Astrocyte (in vitro differentiated cells and primary cell): ENCODE data around the gene HOXA1. TPM values are rescaled to one million over a fixed set of nuclear protein-coding genes. Genes with fewer than 3 reads are reported as not detected.

Experiments
- DNase-seq: peaks from one replicate; pipeline ENCODE4 v3.0.0-alpha.2; 2010; ENCODE audit warnings: low read depth
- FAIRE-seq: peaks from 2 replicates; lab custom pipeline; 2011; peaks lifted over from hg19 to GRCh38; lab: Jason Lieb, UNC
- H2AFZ ChIP-seq: 2 replicates; pipeline ENCODE4 v1.6.0; 2012; ENCODE audit warnings: low read depth, low read length, inconsistent platforms
- H3K27ac ChIP-seq: 2 replicates; pipeline ENCODE4 v1.5.1; 2011; ENCODE audit warnings: low read depth, low read length, inconsistent platforms
- H3K27me3 ChIP-seq: 2 replicates; pipeline ENCODE4 v1.6.0; 2011; ENCODE audit warnings: low read length, inconsistent platforms; ENCODE audit not compliant: insufficient read depth
- H3K36me3 ChIP-seq: 2 replicates; pipeline ENCODE4 v1.5.1; 2011; ENCODE audit warnings: low read length, inconsistent platforms; ENCODE audit not compliant: insufficient read depth
- H3K4me1 ChIP-seq: 2 replicates; pipeline ENCODE4 v1.5.1; 2011; ENCODE audit warnings: low read length, inconsistent platforms; ENCODE audit not compliant: insufficient read depth
- H3K4me2 ChIP-seq: 2 replicates; pipeline ENCODE4 v1.6.0; 2012; ENCODE audit warnings: low read length, inconsistent platforms
- H3K4me3 ChIP-seq: 2 replicates; pipeline ENCODE4 v1.5.1; 2011; ENCODE audit warnings: low read depth, mild to moderate bottlenecking, low read length, inconsistent platforms; ENCODE audit not compliant: insufficient read depth
- H3K79me2 ChIP-seq: 2 replicates; pipeline ENCODE4 v1.6.0; 2012; ENCODE audit warnings: mild to moderate bottlenecking, low read length, inconsistent platforms; ENCODE audit not compliant: insufficient read depth
- H3K9ac ChIP-seq: 2 replicates; pipeline ENCODE4 v1.6.0; 2012; ENCODE audit warnings: mild to moderate bottlenecking, low read length, inconsistent platforms
- H3K9me3 ChIP-seq: 2 replicates; pipeline ENCODE4 v1.5.1; 2012; ENCODE audit warnings: low read depth, mild to moderate bottlenecking, low read length, inconsistent platforms; ENCODE audit not compliant: insufficient read depth
- H4K20me1 ChIP-seq: 2 replicates; pipeline ENCODE4 v1.6.0; 2012; ENCODE audit warnings: low read length, inconsistent platforms; ENCODE audit not compliant: insufficient read depth
- H3K27ac Mint-ChIP-seq: one replicate; pipeline ENCODE4 v1.8.0; 2021; ENCODE audit warnings: mild to moderate bottlenecking, mixed read lengths; ENCODE audit not compliant: unreplicated experiment
- H3K27me3 Mint-ChIP-seq: one replicate; pipeline ENCODE4 v1.8.0; 2021; ENCODE audit warnings: low read depth, mixed read lengths; ENCODE audit not compliant: unreplicated experiment
- H3K36me3 Mint-ChIP-seq: one replicate; pipeline ENCODE4 v1.8.0; 2021; ENCODE audit warnings: low read depth, mixed read lengths; ENCODE audit not compliant: unreplicated experiment
- H3K4me1 Mint-ChIP-seq: one replicate; pipeline ENCODE4 v1.8.0; 2021; ENCODE audit warnings: low read depth, mixed read lengths; ENCODE audit not compliant: unreplicated experiment
- H3K4me3 Mint-ChIP-seq: one replicate; pipeline ENCODE4 v1.8.0; 2021; ENCODE audit warnings: mild to moderate bottlenecking, moderate library complexity, mixed read lengths; ENCODE audit not compliant: unreplicated experiment
- H3K9me3 Mint-ChIP-seq: one replicate; pipeline ENCODE4 v1.8.0; 2021; ENCODE audit warnings: mild to moderate bottlenecking, mixed read lengths; ENCODE audit not compliant: unreplicated experiment
- EZH2 ChIP-seq: IDR thresholded peaks from 2 replicates; pipeline ENCODE4 v1.6.1; 2012; ENCODE audit warnings: mild to moderate bottlenecking, low read length, inconsistent platforms; ENCODE audit not compliant: insufficient read depth
- total RNA-seq: library from RNA; stranded (reverse); gene quantifications from 2 replicates; pipeline ENCODE4 v1.2.1, GENCODE V29; 2021
- TF ChIP-seq, protein P1 (sequence below): IDR thresholded peaks from 2 replicates; pipeline ENCODE4 v1.5.1; 2011; ENCODE audit warnings: low read depth, mild to moderate bottlenecking, inconsistent platforms, low read length, moderate library complexity; ENCODE audit not compliant: insufficient read depth

HOXA1 gene
- total RNA-seq, 1 donor from 2014 or later, result 0.23 TPM

DNA sequence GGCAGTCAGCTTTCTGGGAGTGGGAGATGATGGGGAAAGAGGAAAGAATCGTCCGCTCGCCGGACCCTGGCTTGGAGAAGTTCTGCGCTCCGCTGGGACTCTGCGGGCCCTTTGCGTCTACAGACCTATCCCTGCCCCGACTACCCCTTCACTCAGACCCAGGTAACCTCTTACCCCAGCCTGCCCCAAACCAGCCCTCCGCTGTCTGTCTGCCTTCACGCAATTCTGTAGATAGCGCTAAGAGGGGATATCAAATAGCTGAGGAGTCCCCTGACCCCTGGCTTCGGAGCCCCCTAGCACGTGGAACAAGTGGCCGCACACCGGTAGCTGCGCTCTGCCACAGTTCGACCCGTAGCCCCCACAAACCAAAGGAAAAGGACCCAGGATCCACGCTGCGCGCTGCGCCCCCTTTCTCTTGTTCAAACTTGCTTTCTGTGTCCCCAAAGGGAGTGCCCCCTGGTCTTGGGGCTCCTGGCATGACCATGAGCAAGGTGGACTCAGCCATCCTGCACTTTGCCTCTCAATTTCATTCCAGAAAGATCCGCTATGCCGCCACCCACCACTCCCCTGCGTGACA, 27.8 kb upstream of the HOXA1 start:
- Histone ChIP-seq H2AFZ (no peak overlapping the region), H4K20me1 (no peaks in the 10 kb centered on the region), H3K79me2 (peaks cover 28% of the 10 kb centered on the region), H3K4me1 (peaks cover 11% of the 10 kb centered on the region), H3K4me3 (peak overlapping the region; percentile 60), H3K27me3 (peaks cover 71% of the 10 kb centered on the region), H3K4me2 (peak overlapping the region; percentile 83), H3K9ac (peak overlapping the region; percentile 83), H3K27ac (peak overlapping the region; percentile 84), H3K9me3 (no peaks in the 10 kb centered on the region), H3K36me3 (no peaks in the 10 kb centered on the region)
- peaks cover 2% of the 10 kb centered on the region for H3K36me3 Mint-ChIP-seq
- DNase-seq, result peak; percentile 8
- H3K27ac Mint-ChIP-seq, result no peak overlapping the region
- no peak overlapping the region for H3K4me3 Mint-ChIP-seq
- FAIRE-seq, result no peak
- TF ChIP-seq, protein P1, sequence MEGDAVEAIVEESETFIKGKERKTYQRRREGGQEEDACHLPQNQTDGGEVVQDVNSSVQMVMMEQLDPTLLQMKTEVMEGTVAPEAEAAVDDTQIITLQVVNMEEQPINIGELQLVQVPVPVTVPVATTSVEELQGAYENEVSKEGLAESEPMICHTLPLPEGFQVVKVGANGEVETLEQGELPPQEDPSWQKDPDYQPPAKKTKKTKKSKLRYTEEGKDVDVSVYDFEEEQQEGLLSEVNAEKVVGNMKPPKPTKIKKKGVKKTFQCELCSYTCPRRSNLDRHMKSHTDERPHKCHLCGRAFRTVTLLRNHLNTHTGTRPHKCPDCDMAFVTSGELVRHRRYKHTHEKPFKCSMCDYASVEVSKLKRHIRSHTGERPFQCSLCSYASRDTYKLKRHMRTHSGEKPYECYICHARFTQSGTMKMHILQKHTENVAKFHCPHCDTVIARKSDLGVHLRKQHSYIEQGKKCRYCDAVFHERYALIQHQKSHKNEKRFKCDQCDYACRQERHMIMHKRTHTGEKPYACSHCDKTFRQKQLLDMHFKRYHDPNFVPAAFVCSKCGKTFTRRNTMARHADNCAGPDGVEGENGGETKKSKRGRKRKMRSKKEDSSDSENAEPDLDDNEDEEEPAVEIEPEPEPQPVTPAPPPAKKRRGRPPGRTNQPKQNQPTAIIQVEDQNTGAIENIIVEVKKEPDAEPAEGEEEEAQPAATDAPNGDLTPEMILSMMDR, result no peak
- no peak for TF ChIP-seq EZH2
- peaks cover 99% of the 10 kb centered on the region for H3K27me3 Mint-ChIP-seq
- H3K4me1 Mint-ChIP-seq, result peaks cover 2% of the 10 kb centered on the region
- peaks cover 46% of the 10 kb centered on the region for H3K9me3 Mint-ChIP-seq

DNA sequence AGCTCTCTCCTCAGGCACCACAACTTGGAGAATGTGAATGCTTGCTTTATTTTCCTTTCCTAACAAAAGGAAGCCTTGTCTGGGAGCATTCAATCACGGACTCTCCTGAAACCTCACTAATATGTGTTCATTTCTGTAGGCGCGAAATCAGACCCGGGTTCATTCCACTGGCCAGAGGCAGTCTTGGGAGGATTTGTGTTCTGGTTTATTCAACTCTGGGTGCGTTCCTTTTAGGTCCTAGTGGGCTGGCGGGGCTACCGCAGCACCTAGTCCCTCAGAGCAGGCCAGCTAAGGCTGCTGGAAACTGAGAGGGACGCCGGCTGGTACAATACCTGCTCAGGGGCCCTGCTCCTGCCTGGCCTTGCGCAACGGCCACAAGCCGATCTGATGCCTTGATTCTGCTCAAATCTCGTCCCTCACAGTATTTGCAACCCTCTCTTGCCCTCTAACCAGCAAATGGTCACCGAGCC, 27.2 kb upstream of the HOXA1 start:
- no peak for TF ChIP-seq EZH2
- TF ChIP-seq, protein P1, result no peak
- Histone ChIP-seq H3K4me3 (peak overlapping the region; percentile 60), H3K27ac (peak overlapping the region; percentile 84), H3K4me2 (peak overlapping the region; percentile 83), H3K79me2 (peaks cover 29% of the 10 kb centered on the region), H3K4me1 (peaks cover 11% of the 10 kb centered on the region), H3K36me3 (no peaks in the 10 kb centered on the region), H3K27me3 (peaks cover 69% of the 10 kb centered on the region), H3K9ac (peak overlapping the region; percentile 83), H2AFZ (no peak overlapping the region), H4K20me1 (no peaks in the 10 kb centered on the region), H3K9me3 (no peaks in the 10 kb centered on the region)
- DNase-seq (peak; percentile 64), FAIRE-seq (no peak)
- H3K27me3 Mint-ChIP-seq, result peaks cover 99% of the 10 kb centered on the region
- peaks cover 2% of the 10 kb centered on the region for H3K4me1 Mint-ChIP-seq
- peaks cover 49% of the 10 kb centered on the region for H3K9me3 Mint-ChIP-seq
- H3K27ac Mint-ChIP-seq, result no peak overlapping the region
- peaks cover 2% of the 10 kb centered on the region for H3K36me3 Mint-ChIP-seq
- H3K4me3 Mint-ChIP-seq, result no peak overlapping the region
